Measurements from ENCODE around the gene MECP2. TPM values are rescaled to one million over a fixed set of nuclear protein-coding genes. Genes with fewer than 3 reads are reported as not detected.

MECP2 gene
- total RNA-seq, 4 donors from 2014 or later: 30.7 to 34.9 (median 33.6) TPM

- intact Hi-C loops (cut with DNase I; ENCODE audit: low total_unique reads): no loop called here
- no peak overlapping the region for H3K4me3 ChIP-seq (ENCODE audit: low read depth, poor library complexity, severe bottlenecking)
- DNase-seq (ENCODE audit: low spot score in 2 of 2): no peak
- 57 to 65% methylated on average over 5 of the region's 5 CpGs for WGBS, 2 donors
- TF ChIP-seq POLR2A (IDR thresholded peaks at IDR 0.05) (no peak), CTCF (IDR thresholded peaks at IDR 0.05) (no peak)
Observed at GRCh38 chrX:154093965-154094364, 3.6 kb downstream of the MECP2 start.

- intact Hi-C loops (cut with DNase I; ENCODE audit: low total_unique reads): no loop called here
- WGBS, 2 donors: 77 to 85% methylated on average over 5 of the region's 5 CpGs
- no peak overlapping the region for H3K4me3 ChIP-seq (ENCODE audit: low read depth, poor library complexity, severe bottlenecking)
- TF ChIP-seq CTCF (IDR thresholded peaks at IDR 0.05): no peak
- TF ChIP-seq POLR2A (IDR thresholded peaks at IDR 0.05): no peak
- no peak for DNase-seq (ENCODE audit: low spot score in 2 of 2)
Observed at GRCh38 chrX:154092371-154092770, 5.1 kb downstream of the MECP2 start.

DNA sequence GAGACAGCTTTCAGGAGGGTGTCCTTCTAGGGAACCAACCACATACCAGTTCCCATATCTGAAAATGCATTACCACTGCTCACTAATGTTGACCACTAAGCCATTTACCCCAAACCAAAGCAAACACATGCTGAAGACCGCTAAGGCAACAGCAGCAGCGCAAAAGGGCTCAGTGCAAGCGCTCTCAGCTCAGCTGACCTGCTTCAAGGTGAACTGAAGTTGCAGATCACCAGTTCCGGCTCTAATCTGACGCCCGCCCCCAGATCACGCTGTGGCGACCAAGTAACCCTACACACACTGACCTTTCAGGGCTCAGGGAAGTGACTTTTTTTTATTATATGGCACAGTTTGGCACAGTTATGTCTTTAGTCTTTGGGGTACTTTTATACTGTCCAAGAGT, 5.8 kb downstream of the MECP2 start:
- DNase-seq (ENCODE audit: low spot score in 2 of 2): no peak
- intact Hi-C loops (cut with DNase I; ENCODE audit: low total_unique reads): no loop called here
- H3K4me3 ChIP-seq (ENCODE audit: low read depth, poor library complexity, severe bottlenecking): no peak overlapping the region
- WGBS, 2 donors: 74 to 85% methylated on average over 8 of the region's 8 CpGs
- TF ChIP-seq POLR2A (IDR thresholded peaks at IDR 0.05) (no peak), CTCF (IDR thresholded peaks at IDR 0.05) (no peak)

- TF ChIP-seq CTCF (IDR thresholded peaks at IDR 0.05) (no peak), POLR2A (IDR thresholded peaks at IDR 0.05) (no peak)
- no peak overlapping the region for H3K4me3 ChIP-seq (ENCODE audit: low read depth, poor library complexity, severe bottlenecking)
- DNase-seq (ENCODE audit: low spot score in 2 of 2): no peak
- 69 to 79% methylated on average over 4 of the region's 4 CpGs for WGBS, 2 donors
- intact Hi-C loops (cut with DNase I; ENCODE audit: low total_unique reads): no loop called here
Observed at GRCh38 chrX:154090731-154091130, 6.8 kb downstream of the MECP2 start.

- intact Hi-C loops (cut with DNase I; ENCODE audit: low total_unique reads): no loop called here
- no peak overlapping the region for H3K4me3 ChIP-seq (ENCODE audit: low read depth, poor library complexity, severe bottlenecking)
- no peak for TF ChIP-seq CTCF (IDR thresholded peaks at IDR 0.05)
- no peak for TF ChIP-seq POLR2A (IDR thresholded peaks at IDR 0.05)
- DNase-seq (ENCODE audit: low spot score in 2 of 2): no peak
- WGBS, 2 donors: 75 to 78% methylated on average over 7 of the region's 7 CpGs
Observed at GRCh38 chrX:154084449-154085300, 12.8 kb downstream of the MECP2 start.

GRCh38 chrX:154083126-154083517, 14.4 kb downstream of the MECP2 start:
- no peak overlapping the region for H3K4me3 ChIP-seq (ENCODE audit: low read depth, poor library complexity, severe bottlenecking)
- 62 to 64% methylated on average over 6 of the region's 6 CpGs for WGBS, 2 donors
- no peak for DNase-seq (ENCODE audit: low spot score in 2 of 2)
- TF ChIP-seq CTCF (IDR thresholded peaks at IDR 0.05): no peak
- no peak for TF ChIP-seq POLR2A (IDR thresholded peaks at IDR 0.05)
- intact Hi-C loops (cut with DNase I; ENCODE audit: low total_unique reads): no loop called here

All from lower leg skin (tissue), 4 donors.